ENCODE data around the gene IP6K2. TPM values are rescaled to one million over a fixed set of nuclear protein-coding genes. Genes with fewer than 3 reads are reported as not detected.
A peak's percentile ranks its signal among the peaks of the same experiment; 100 is the strongest.
"Not testable (repeated sequence)": the region's sequence is repeated elsewhere in the genome, so short reads cannot be mapped to it uniquely, and the experiment has no call there.

Gene IP6K2, protein sequence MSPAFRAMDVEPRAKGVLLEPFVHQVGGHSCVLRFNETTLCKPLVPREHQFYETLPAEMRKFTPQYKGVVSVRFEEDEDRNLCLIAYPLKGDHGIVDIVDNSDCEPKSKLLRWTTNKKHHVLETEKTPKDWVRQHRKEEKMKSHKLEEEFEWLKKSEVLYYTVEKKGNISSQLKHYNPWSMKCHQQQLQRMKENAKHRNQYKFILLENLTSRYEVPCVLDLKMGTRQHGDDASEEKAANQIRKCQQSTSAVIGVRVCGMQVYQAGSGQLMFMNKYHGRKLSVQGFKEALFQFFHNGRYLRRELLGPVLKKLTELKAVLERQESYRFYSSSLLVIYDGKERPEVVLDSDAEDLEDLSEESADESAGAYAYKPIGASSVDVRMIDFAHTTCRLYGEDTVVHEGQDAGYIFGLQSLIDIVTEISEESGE
- 62.8 TPM for total RNA-seq
- 10 to 100 TPM; 70.7 to 93.8 (median 79.0) TPM for polyA plus RNA-seq (ENCODE audit: insufficient read depth in 1 of 8, insufficient read length in 8 of 8, low replicate concordance in 1 of 8)
- long read RNA-seq, donor 1, partial matches to known transcripts: 0 of 11 reads
- long read RNA-seq, donor 1, other reads (novel, unspliced or antisense): 0 of 11 reads
- long read RNA-seq, donor 2: 0 reads
- long read RNA-seq, donor 3, transcript IP6K2-201 (6 exons, 1,775 nt): major isoform, 8 of 21 reads
- long read RNA-seq, donor 3, partial matches to known transcripts: 0 of 21 reads
- long read RNA-seq, donor 3, other reads (novel, unspliced or antisense): 8 of 21 reads
- long read RNA-seq, donor 4, transcript IP6K2-202 (3 exons, 1,185 nt): major isoform, 6 of 15 reads
- long read RNA-seq, donor 4, partial matches to known transcripts: 0 of 15 reads
- long read RNA-seq, donor 4, other reads (novel, unspliced or antisense): 0 of 15 reads
- long read RNA-seq, donor 5, transcript IP6K2-201 (6 exons, 1,775 nt): major isoform, 14 of 46 reads
- long read RNA-seq, donor 5, partial matches to known transcripts: 5 of 46 reads
- long read RNA-seq, donor 5, other reads (novel, unspliced or antisense): 12 of 46 reads
- long read RNA-seq, donor 6, transcript IP6K2-221 (2 exons, 1,673 nt): minor isoform, 5 of 25 reads
- long read RNA-seq, donor 6, transcript IP6K2-201 (6 exons, 1,775 nt): major isoform, 6 of 25 reads
- long read RNA-seq, donor 6, partial matches to known transcripts: 0 of 25 reads
- long read RNA-seq, donor 6, other reads (novel, unspliced or antisense): 6 of 25 reads
- long read RNA-seq, donor 7, transcript IP6K2-208 (2 exons, 1,124 nt): major isoform, 5 of 11 reads
- long read RNA-seq, donor 7, partial matches to known transcripts: 0 of 11 reads
- long read RNA-seq, donor 7, other reads (novel, unspliced or antisense): 0 of 11 reads
- long read RNA-seq, donor 8, partial matches to known transcripts: 0 of 14 reads
- long read RNA-seq, donor 8, other reads (novel, unspliced or antisense): 0 of 14 reads
- long read RNA-seq, donor 9, partial matches to known transcripts: 13 of 22 reads
- long read RNA-seq, donor 9, other reads (novel, unspliced or antisense): 0 of 22 reads
- long read RNA-seq, donor 10, transcript IP6K2-208 (2 exons, 1,124 nt): minor isoform, 5 of 39 reads
- long read RNA-seq, donor 10, transcript IP6K2-201 (6 exons, 1,775 nt): minor isoform, 9 of 39 reads
- long read RNA-seq, donor 10, transcript IP6K2-221 (2 exons, 1,673 nt): major isoform, 11 of 39 reads
- long read RNA-seq, donor 10, partial matches to known transcripts: 0 of 39 reads
- long read RNA-seq, donor 10, other reads (novel, unspliced or antisense): 8 of 39 reads
- long read RNA-seq, donor 11, transcript IP6K2-201 (6 exons, 1,775 nt): major isoform, 6 of 24 reads
- long read RNA-seq, donor 11, partial matches to known transcripts: 13 of 24 reads
- long read RNA-seq, donor 11, other reads (novel, unspliced or antisense): 0 of 24 reads

- no peaks in the 10 kb centered on the region for H3K9me3 ChIP-seq (replicated peaks; ENCODE audit: control insufficient read depth, low read depth, low read length)
- H3K36me3 ChIP-seq (ENCODE audit: control insufficient read depth, insufficient read depth, low read length): peaks cover 17% of the 10 kb centered on the region
- peaks cover 8% of the 10 kb centered on the region for H3K4me1 ChIP-seq (ENCODE audit: control insufficient read depth, insufficient read depth, low read length)
- peak; percentile 99 for DNase-seq
- H3K4me3 ChIP-seq (ENCODE audit: low read length): peak within 1 kb of the TSS; percentile 94
- no peaks in the 10 kb centered on the region for H3K27me3 ChIP-seq (ENCODE audit: control insufficient read depth, insufficient read depth, low read length)
- H3K27ac ChIP-seq (ENCODE audit: low read length): peak within 1 kb of the TSS; percentile 95
- 3% methylated on average over 36 of the region's 38 CpGs for WGBS (ENCODE audit: insufficient coverage)
These were observed at the start of gene IP6K2 for GRCh38 chr3:48716982-48717746. TSS of gene IP6K2 (minus strand) at chr3:48717221. CDS start at chr3:48695291, 21,930 bp downstream.

- Histone ChIP-seq H3K36me3 (ENCODE audit: control insufficient read depth, insufficient read depth, low read length) (peaks cover 36% of the 10 kb centered on the region), H3K4me3 (ENCODE audit: low read length) (no peak overlapping the region), H3K9me3 (replicated peaks; ENCODE audit: control insufficient read depth, low read depth, low read length) (no peaks in the 10 kb centered on the region), H3K27me3 (ENCODE audit: control insufficient read depth, insufficient read depth, low read length) (no peaks in the 10 kb centered on the region), H3K4me1 (ENCODE audit: control insufficient read depth, insufficient read depth, low read length) (no peaks in the 10 kb centered on the region), H3K27ac (ENCODE audit: low read length) (no peak overlapping the region)
- DNase-seq: no peak
- 83% methylated on average over 1 of the region's 1 CpG for WGBS (ENCODE audit: insufficient coverage)
These were observed 48.4 kb upstream of the IP6K2 start for GRCh38 chr3:48765376-48765775.

DNA sequence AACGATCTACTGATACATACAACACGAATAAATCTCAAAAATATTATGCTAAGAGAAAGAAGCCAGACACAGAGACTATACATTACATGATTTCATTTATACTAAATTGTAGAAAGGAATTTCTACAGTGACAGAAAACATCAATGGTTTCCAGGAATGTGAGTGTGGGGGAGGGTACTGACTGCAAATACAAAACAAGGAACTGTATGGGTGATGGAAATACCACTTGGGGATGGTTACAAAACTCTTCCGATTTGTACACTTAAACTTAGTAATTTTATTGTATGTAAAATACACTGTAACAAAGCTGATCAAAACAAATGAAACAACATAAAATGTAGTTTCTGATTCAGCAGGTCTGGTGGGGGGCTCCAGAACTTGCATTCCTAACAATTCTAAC lies 45.8 kb upstream of the IP6K2 start:
- no CpG with 5 or more reads among the region's 3 CpGs for WGBS (ENCODE audit: insufficient coverage)
- DNase-seq: no peak
- no peaks in the 10 kb centered on the region for H3K9me3 ChIP-seq (replicated peaks; ENCODE audit: control insufficient read depth, low read depth, low read length)
- no peak overlapping the region for H3K4me3 ChIP-seq (ENCODE audit: low read length)
- H3K4me1 ChIP-seq (ENCODE audit: control insufficient read depth, insufficient read depth, low read length): no peaks in the 10 kb centered on the region
- H3K36me3 ChIP-seq (ENCODE audit: control insufficient read depth, insufficient read depth, low read length): peaks cover 28% of the 10 kb centered on the region
- no peaks in the 10 kb centered on the region for H3K27me3 ChIP-seq (ENCODE audit: control insufficient read depth, insufficient read depth, low read length)
- H3K27ac ChIP-seq (ENCODE audit: low read length): no peak overlapping the region

DNA sequence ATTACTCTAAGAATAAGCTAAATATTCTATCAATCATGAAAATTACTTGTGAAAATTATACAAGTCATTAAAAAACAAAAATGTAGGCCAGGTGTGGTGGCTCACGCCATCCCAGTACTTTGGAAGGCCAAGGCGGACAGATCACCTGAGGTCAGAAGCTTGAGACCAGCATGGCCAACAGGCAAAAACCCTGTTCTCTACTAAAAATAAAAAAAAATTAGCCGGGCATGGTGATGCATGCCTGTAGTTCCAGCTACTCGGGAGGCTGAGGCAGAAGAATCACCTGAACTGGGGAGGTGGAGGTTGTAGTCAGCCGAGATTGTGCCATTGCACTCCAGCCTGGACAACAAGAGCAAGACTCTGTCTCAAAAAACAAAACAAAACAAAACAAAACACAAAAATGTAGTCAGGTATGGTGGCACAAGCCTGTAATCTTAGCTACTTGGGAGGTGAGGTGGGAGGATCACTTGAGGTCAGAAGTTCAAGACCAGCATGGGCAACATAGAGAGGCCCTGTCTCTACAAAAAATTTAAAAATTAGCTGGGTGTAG lies 43.0 kb upstream of the IP6K2 start:
- not testable (repeated sequence) for H3K9me3 ChIP-seq (replicated peaks; ENCODE audit: control insufficient read depth, low read depth, low read length); H3K4me3 ChIP-seq (ENCODE audit: low read length); H3K27ac ChIP-seq (ENCODE audit: low read length); DNase-seq; H3K4me1 ChIP-seq (ENCODE audit: control insufficient read depth, insufficient read depth, low read length); H3K27me3 ChIP-seq (ENCODE audit: control insufficient read depth, insufficient read depth, low read length)
- WGBS (ENCODE audit: insufficient coverage): no CpG with 5 or more reads among the region's 5 CpGs
- H3K36me3 ChIP-seq (ENCODE audit: control insufficient read depth, insufficient read depth, low read length): peaks cover 27% of the 10 kb centered on the region

- WGBS (ENCODE audit: insufficient coverage): 93% methylated on average over 3 of the region's 6 CpGs
- H3K9me3 ChIP-seq (replicated peaks; ENCODE audit: control insufficient read depth, low read depth, low read length); H3K27ac ChIP-seq (ENCODE audit: low read length); H3K4me3 ChIP-seq (ENCODE audit: low read length); H3K4me1 ChIP-seq (ENCODE audit: control insufficient read depth, insufficient read depth, low read length); H3K27me3 ChIP-seq (ENCODE audit: control insufficient read depth, insufficient read depth, low read length); DNase-seq: not testable (repeated sequence)
- peaks cover 23% of the 10 kb centered on the region for H3K36me3 ChIP-seq (ENCODE audit: control insufficient read depth, insufficient read depth, low read length)
These were observed 42.5 kb upstream of the IP6K2 start for GRCh38 chr3:48759531-48759930.

DNA sequence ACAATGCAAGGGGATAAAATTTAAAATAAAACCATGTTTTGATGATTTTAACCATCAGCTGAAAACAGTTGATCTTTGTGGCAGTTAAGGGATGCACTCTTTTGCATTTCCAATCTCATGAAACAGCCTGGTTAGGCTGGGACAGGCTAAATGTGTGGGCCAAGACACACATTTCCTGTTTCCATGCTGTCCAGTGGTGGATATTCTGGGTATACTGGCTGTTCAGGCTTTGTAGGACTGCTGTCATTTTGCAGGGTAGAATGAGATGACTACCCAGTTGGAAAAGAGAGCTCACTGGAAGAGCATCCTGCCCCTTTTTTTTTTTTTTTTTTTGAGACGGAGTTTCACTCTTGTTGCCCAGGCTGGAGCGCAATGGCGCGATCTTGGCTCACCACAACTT lies 42.0 kb upstream of the IP6K2 start:
- peaks cover 23% of the 10 kb centered on the region for H3K36me3 ChIP-seq (ENCODE audit: control insufficient read depth, insufficient read depth, low read length)
- H3K9me3 ChIP-seq (replicated peaks; ENCODE audit: control insufficient read depth, low read depth, low read length): no peaks in the 10 kb centered on the region
- H3K27me3 ChIP-seq (ENCODE audit: control insufficient read depth, insufficient read depth, low read length): no peaks in the 10 kb centered on the region
- H3K27ac ChIP-seq (ENCODE audit: low read length): no peak overlapping the region
- DNase-seq: no peak
- no CpG with 5 or more reads among the region's 4 CpGs for WGBS (ENCODE audit: insufficient coverage)
- no peak overlapping the region for H3K4me3 ChIP-seq (ENCODE audit: low read length)
- H3K4me1 ChIP-seq (ENCODE audit: control insufficient read depth, insufficient read depth, low read length): no peaks in the 10 kb centered on the region

DNA sequence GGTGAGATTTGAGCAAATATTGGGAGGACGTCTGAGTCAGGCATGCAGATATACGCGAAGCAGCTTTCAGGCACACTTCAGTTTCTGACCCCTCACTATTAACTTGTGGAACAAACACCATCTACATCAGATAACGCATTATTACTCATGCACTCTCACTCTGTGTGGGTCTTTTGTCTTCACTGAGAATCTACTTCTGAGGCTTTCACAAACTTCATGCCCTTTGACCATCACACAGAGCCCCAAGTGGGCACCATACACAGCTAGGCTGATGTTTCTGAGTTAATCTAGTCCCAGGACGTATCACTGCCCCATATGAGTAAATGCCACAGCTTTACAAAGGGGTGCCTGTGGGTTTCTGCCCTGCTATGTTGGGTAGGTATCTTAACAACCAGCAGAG lies 39.6 kb upstream of the IP6K2 start:
- DNase-seq: no peak
- Histone ChIP-seq H3K9me3 (replicated peaks; ENCODE audit: control insufficient read depth, low read depth, low read length) (no peaks in the 10 kb centered on the region), H3K27ac (ENCODE audit: low read length) (no peak overlapping the region), H3K4me3 (ENCODE audit: low read length) (no peak overlapping the region), H3K36me3 (ENCODE audit: control insufficient read depth, insufficient read depth, low read length) (peaks cover 19% of the 10 kb centered on the region), H3K27me3 (ENCODE audit: control insufficient read depth, insufficient read depth, low read length) (no peaks in the 10 kb centered on the region), H3K4me1 (ENCODE audit: control insufficient read depth, insufficient read depth, low read length) (no peaks in the 10 kb centered on the region)
- 86% methylated on average over 1 of the region's 5 CpGs for WGBS (ENCODE audit: insufficient coverage)

GRCh38 chr3:48750856-48751255 lies 33.8 kb upstream of the IP6K2 start:
- Histone ChIP-seq H3K4me3 (ENCODE audit: low read length) (no peak overlapping the region), H3K36me3 (ENCODE audit: control insufficient read depth, insufficient read depth, low read length) (peaks cover 21% of the 10 kb centered on the region), H3K27me3 (ENCODE audit: control insufficient read depth, insufficient read depth, low read length) (no peaks in the 10 kb centered on the region), H3K4me1 (ENCODE audit: control insufficient read depth, insufficient read depth, low read length) (peaks cover 14% of the 10 kb centered on the region), H3K9me3 (replicated peaks; ENCODE audit: control insufficient read depth, low read depth, low read length) (no peaks in the 10 kb centered on the region), H3K27ac (ENCODE audit: low read length) (no peak overlapping the region)
- DNase-seq: peak; percentile 34
- WGBS (ENCODE audit: insufficient coverage): 100% methylated on average over 1 of the region's 1 CpG
